OCI-LY3 (cell line): ENCODE data around the gene PPFIA3.

Experiments
- H2AFZ ChIP-seq: fragments of 200-600, 300-600 bp; shearing (Covaris generic); 2 replicates; pipeline ENCODE4 v1.6.0; 2014; ENCODE audit warnings: antibody characterized with exemption, low read depth, low read length
- H3K27ac ChIP-seq: fragments of 200-600, 300-600 bp; sonication (generic); 2 replicates; pipeline ENCODE4 v1.5.1; 2014; ENCODE audit warnings: mild to moderate bottlenecking, low read length, moderate library complexity, mixed read lengths
- H3K27me3 ChIP-seq: fragments of 200-600, 300-600 bp; sonication (generic); 2 replicates; pipeline ENCODE4 v1.6.1; 2014; ENCODE audit warnings: low read depth, low read length, mixed read lengths
- H3K36me3 ChIP-seq: fragments of 200-600, 300-600 bp; sonication (generic); replicated peaks from 2 replicates; pipeline ENCODE3; 2014; ENCODE audit warnings: low read depth, low read length, mixed read lengths
- H3K4me1 ChIP-seq: fragments of 300-600, 200-600 bp; sonication (generic); 2 replicates; pipeline ENCODE4 v1.6.1; 2014; ENCODE audit warnings: low read length, mixed read lengths
- H3K4me2 ChIP-seq: fragments of 200-600, 300-600 bp; sonication (generic); 2 replicates; pipeline ENCODE4 v1.6.1; 2014; ENCODE audit warnings: low read length, mixed read lengths
- H3K4me3 ChIP-seq: fragments of 300-600, 200-600 bp; sonication (generic); 2 replicates; pipeline ENCODE4 v1.5.1; 2014; ENCODE audit warnings: antibody characterized with exemption, mild to moderate bottlenecking, low read length, moderate library complexity
- H3K79me2 ChIP-seq: fragments of 300-600, 200-600 bp; shearing (Covaris generic); 2 replicates; pipeline ENCODE4 v1.6.1; 2014; ENCODE audit warnings: mild to moderate bottlenecking, low read length, mixed read lengths
- H3K9ac ChIP-seq: fragments of 300-600, 200-600 bp; shearing (Covaris generic); 2 replicates; pipeline ENCODE4 v1.6.0; 2014; ENCODE audit warnings: mild to moderate bottlenecking, low read length, moderate library complexity
- H3K9me3 ChIP-seq: fragments of 200-600, 300-600 bp; shearing (Covaris generic); 2 replicates; pipeline ENCODE4 v1.6.1; 2014; ENCODE audit warnings: low read length, mixed read lengths; ENCODE audit not compliant: insufficient read depth
- H4K20me1 ChIP-seq: fragments of 200-600, 300-600 bp; sonication (generic); 2 replicates; pipeline ENCODE4 v1.6.1; 2016; ENCODE audit warnings: low read length, mixed read lengths; ENCODE audit not compliant: insufficient read depth
- CTCF ChIP-seq: fragments of 200-600, 300-600 bp; sonication (generic); IDR thresholded peaks from 2 replicates; pipeline ENCODE4 v1.5.1; 2014; ENCODE audit warnings: antibody characterized with exemption, low read length, low read depth
- EZH2phosphoT487 ChIP-seq: fragments of 200-600 bp; shearing (Covaris generic); IDR thresholded peaks from 2 replicates; pipeline ENCODE4 v1.6.1; 2018; ENCODE audit warnings: antibody characterized with exemption, mixed run types, low read depth

The PPFIA3 gene

DNA sequence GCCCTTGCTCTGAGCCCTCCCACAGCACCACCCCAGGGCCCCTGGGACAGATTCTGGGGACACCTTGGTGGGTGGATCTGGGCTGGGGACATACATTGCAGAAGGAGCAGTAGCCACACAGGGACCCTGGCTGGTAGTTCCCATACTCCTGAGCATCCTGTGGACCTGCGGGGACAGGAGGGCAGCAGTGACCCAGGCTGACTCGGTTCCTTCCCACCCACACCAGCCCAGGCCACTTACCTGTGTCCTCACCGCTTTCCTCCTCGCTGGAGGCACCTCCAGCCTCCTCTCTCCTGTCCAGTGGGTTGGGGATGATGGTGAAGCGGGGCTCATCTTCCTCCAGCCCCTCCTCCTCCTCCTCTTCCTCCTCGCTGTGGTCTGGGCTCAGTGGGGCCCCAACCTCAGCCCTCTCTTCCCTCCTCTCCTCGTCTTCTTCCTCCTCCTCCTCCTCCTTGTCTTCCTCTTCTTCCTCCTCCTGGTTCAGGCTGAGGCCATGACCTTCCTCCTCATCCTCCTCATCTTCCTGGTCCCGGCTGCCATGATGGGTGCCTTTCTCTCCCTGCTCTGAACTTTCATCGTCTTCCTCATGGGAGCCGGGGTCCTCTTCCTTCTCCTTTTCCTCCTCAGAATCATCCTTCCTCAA, 33.9 kb downstream of the PPFIA3 start:
- Histone ChIP-seq H3K4me2 (no peak overlapping the region), H3K36me3 (no peaks in the 10 kb centered on the region), H3K79me2 (no peaks in the 10 kb centered on the region), H3K27me3 (peaks cover 7% of the 10 kb centered on the region; the same call in 1 of the 2 replicates), H3K9me3 (no peaks in the 10 kb centered on the region), H4K20me1 (no peaks in the 10 kb centered on the region), H2AFZ (no peak overlapping the region), H3K4me3 (no peak overlapping the region), H3K9ac (no peak overlapping the region), H3K27ac (no peak overlapping the region), H3K4me1 (peaks cover 19% of the 10 kb centered on the region)
- TF ChIP-seq EZH2phosphoT487 (no peak), CTCF (no peak)

- no peaks in the 10 kb centered on the region for H3K79me2 ChIP-seq
- H3K9me3 ChIP-seq = no peaks in the 10 kb centered on the region
- no peaks in the 10 kb centered on the region for H3K36me3 ChIP-seq
- H4K20me1 ChIP-seq = no peaks in the 10 kb centered on the region
- TF ChIP-seq EZH2phosphoT487 (no peak), CTCF (no peak)
- no peak overlapping the region for H3K4me3 ChIP-seq
- no peak overlapping the region for H3K4me2 ChIP-seq
- H2AFZ ChIP-seq = no peak overlapping the region
- no peak overlapping the region for H3K9ac ChIP-seq
- H3K4me1 ChIP-seq = peaks cover 18% of the 10 kb centered on the region
- H3K27ac ChIP-seq = no peak overlapping the region
- H3K27me3 ChIP-seq = peaks cover 7% of the 10 kb centered on the region; the same call in 1 of the 2 replicates
Observed at GRCh38 chr19:49154279-49154678, 34.9 kb downstream of the PPFIA3 start.

GRCh38 chr19:49155005-49155819, 35.9 kb downstream of the PPFIA3 start, which contains the start of gene HRC:
HRC (minus strand) TSS chr19:49155396; CDS start chr19:49155237, 159 bp downstream.
- H3K9ac ChIP-seq = no peak within 1 kb of the TSS
- H3K27me3 ChIP-seq = peaks cover 7% of the 10 kb centered on the region; the same call in 1 of the 2 replicates
- H3K79me2 ChIP-seq = no peaks in the 10 kb centered on the region
- peaks cover 12% of the 10 kb centered on the region for H3K4me1 ChIP-seq
- no peaks in the 10 kb centered on the region for H3K36me3 ChIP-seq
- no peak within 1 kb of the TSS for H2AFZ ChIP-seq
- H3K27ac ChIP-seq = no peak within 1 kb of the TSS
- no peaks in the 10 kb centered on the region for H3K9me3 ChIP-seq
- TF ChIP-seq CTCF (no peak), EZH2phosphoT487 (no peak)
- no peaks in the 10 kb centered on the region for H4K20me1 ChIP-seq
- no peak within 1 kb of the TSS for H3K4me3 ChIP-seq
- H3K4me2 ChIP-seq = no peak within 1 kb of the TSS

DNA sequence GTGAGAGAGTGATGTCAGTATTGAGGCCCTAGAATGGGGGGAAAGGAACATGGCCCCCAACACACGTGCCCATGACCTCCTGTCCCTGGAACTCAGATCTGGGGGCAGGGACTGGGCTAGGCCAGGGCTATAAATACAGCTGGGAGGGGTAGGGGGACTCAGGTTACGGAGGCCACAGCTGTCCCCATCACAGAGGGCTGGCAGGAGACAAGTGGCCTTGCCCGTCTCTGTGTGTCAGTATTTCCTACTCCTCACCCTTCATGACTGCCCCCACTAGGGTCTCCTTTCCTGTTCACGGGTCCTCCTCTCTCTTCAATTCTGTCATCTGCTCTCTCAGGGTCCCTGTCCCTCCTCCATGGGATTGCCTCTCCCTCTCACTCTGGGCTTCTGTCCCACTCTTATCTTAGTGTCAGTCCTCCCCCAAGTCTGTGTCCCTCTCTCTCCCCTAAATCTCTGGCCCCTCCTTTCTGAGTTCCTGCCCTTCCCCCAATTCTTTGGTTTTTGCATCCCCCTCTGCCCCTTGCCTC, 36.5 kb downstream of the PPFIA3 start:
- Histone ChIP-seq H3K9ac (no peak overlapping the region), H3K4me1 (peaks cover 12% of the 10 kb centered on the region), H3K27ac (no peak overlapping the region), H3K4me2 (no peak overlapping the region), H2AFZ (no peak overlapping the region), H3K4me3 (no peak overlapping the region), H3K36me3 (no peaks in the 10 kb centered on the region), H3K27me3 (peaks cover 9% of the 10 kb centered on the region), H3K79me2 (no peaks in the 10 kb centered on the region), H3K9me3 (no peaks in the 10 kb centered on the region), H4K20me1 (no peaks in the 10 kb centered on the region)
- TF ChIP-seq CTCF (no peak), EZH2phosphoT487 (no peak)
